CD14-positive monocyte (primary cell): ENCODE data around the gene LIN7B. TPM values are rescaled to one million over a fixed set of nuclear protein-coding genes. Genes with fewer than 3 reads are reported as not detected.

Experiments used
- DNase-seq, 3 donors: peaks; one replicate each; pipeline ENCODE4 v3.0.0-alpha.2; 2011 to 2022
- H2AFZ ChIP-seq: 2 replicates; pipeline ENCODE4 v1.6.0; 2012; ENCODE audit warnings: mild to moderate bottlenecking, low read depth, low read length, inconsistent platforms; ENCODE audit not compliant: insufficient read depth, poor library complexity, severe bottlenecking
- H3K27ac ChIP-seq, 2 donors: 1 replicate in 1 of 2; 2 replicates in 1 of 2; pipeline ENCODE4 v1.5.1; 2012 to 2013; ENCODE audit warnings: low read length in 2 of 2, control low read depth in 1 of 2, inconsistent platforms in 1 of 2, low read depth in 1 of 2, mild to moderate bottlenecking in 1 of 2
- H3K27me3 ChIP-seq, 2 donors: one replicate each; pipeline versions ENCODE4 v1.6.0 to v1.6.1; 2011 to 2013; ENCODE audit warnings: low read length in 2 of 2; ENCODE audit not compliant: control insufficient read depth in 2 of 2, insufficient read depth in 2 of 2
- H3K36me3 ChIP-seq, 2 donors: replicated peaks in 1 of 2; 1 replicate in 1 of 2; 2 replicates in 1 of 2; pipeline versions ENCODE4 v1.5.1 to v1.6.1; 2012 to 2013; ENCODE audit warnings: low read length in 2 of 2, control low read depth in 1 of 2, inconsistent platforms in 1 of 2, mild to moderate bottlenecking in 1 of 2; ENCODE audit not compliant: insufficient read depth in 2 of 2, control insufficient read depth in 1 of 2
- H3K4me1 ChIP-seq, 2 donors: 1 replicate in 1 of 2; 2 replicates in 1 of 2; pipeline versions ENCODE4 v1.5.1 to v1.6.1; 2012 to 2013; ENCODE audit warnings: low read length in 2 of 2, control low read depth in 1 of 2, inconsistent platforms in 1 of 2, mild to moderate bottlenecking in 1 of 2, moderate library complexity in 1 of 2; ENCODE audit not compliant: insufficient read depth in 2 of 2, control insufficient read depth in 1 of 2
- H3K4me2 ChIP-seq: replicated peaks from 2 replicates; pipeline ENCODE3; 2012; ENCODE audit warnings: low read length, moderate library complexity, mild to moderate bottlenecking; ENCODE audit not compliant: poor library complexity, severe bottlenecking; ENCODE audit errors: extremely low read depth
- H3K4me3 ChIP-seq, 3 experiments: fragments of 200-600 bp in 1 of 3; sonication (generic) in 1 of 3; replicated peaks in 1 of 3; 1 replicate in 2 of 3; 2 replicates in 1 of 3; pipeline ENCODE4 v1.5.1; 2011 to 2013; ENCODE audit warnings: low read length in 3 of 3, mild to moderate bottlenecking in 3 of 3, control low read depth in 2 of 3, low read depth in 2 of 3, inconsistent platforms in 1 of 3, moderate library complexity in 1 of 3
- H3K79me2 ChIP-seq: 2 replicates; pipeline ENCODE4 v1.6.0; 2012; ENCODE audit warnings: mild to moderate bottlenecking, control low read depth, inconsistent platforms, low read length, moderate library complexity; ENCODE audit not compliant: insufficient read depth
- H3K9ac ChIP-seq: 2 replicates; pipeline ENCODE4 v1.6.0; 2017; ENCODE audit warnings: low read length, mild to moderate bottlenecking; ENCODE audit not compliant: insufficient read depth, poor library complexity, severe bottlenecking
- H3K9me3 ChIP-seq, 2 donors: replicated peaks in 1 of 2; 1 replicate in 1 of 2; 2 replicates in 1 of 2; pipeline versions ENCODE4 v1.5.1 to v1.6.1; 2012 to 2013; ENCODE audit warnings: low read length in 2 of 2, control low read depth in 1 of 2; ENCODE audit not compliant: control insufficient read depth in 1 of 2, insufficient read depth in 1 of 2
- H4K20me1 ChIP-seq: 2 replicates; pipeline ENCODE4 v1.6.0; 2012; ENCODE audit warnings: mild to moderate bottlenecking, low read length, control low read depth, moderate library complexity; ENCODE audit not compliant: insufficient read depth
- H3K27ac Mint-ChIP-seq, 7 donors: one replicate each; pipeline ENCODE4 v1.8.0; 2020; ENCODE audit warnings: mild to moderate bottlenecking in 7 of 7, mixed read lengths in 7 of 7, moderate library complexity in 6 of 7, inconsistent platforms in 2 of 7
- H3K27me3 Mint-ChIP-seq, 3 donors: one replicate each; pipeline ENCODE4 v1.8.0; 2021 to 2022; ENCODE audit warnings: low read depth in 3 of 3, mild to moderate bottlenecking in 3 of 3, mixed read lengths in 3 of 3, moderate library complexity in 3 of 3, inconsistent platforms in 1 of 3
- H3K36me3 Mint-ChIP-seq, 2 donors: one replicate each; pipeline ENCODE4 v1.8.0; 2020; ENCODE audit warnings: mixed read lengths in 2 of 2, inconsistent platforms in 1 of 2, mild to moderate bottlenecking in 1 of 2
- H3K4me1 Mint-ChIP-seq: one replicate; pipeline ENCODE4 v1.8.0; 2020; ENCODE audit warnings: mild to moderate bottlenecking, mixed read lengths
- H3K4me3 Mint-ChIP-seq, 2 donors: one replicate each; pipeline ENCODE4 v1.8.0; 2020; ENCODE audit warnings: mild to moderate bottlenecking in 2 of 2, mixed read lengths in 2 of 2, moderate library complexity in 1 of 2
- H3K9me3 Mint-ChIP-seq, 7 donors: one replicate each; pipeline ENCODE4 v1.8.0; 2020 to 2022; ENCODE audit warnings: mixed read lengths in 7 of 7, mild to moderate bottlenecking in 6 of 7, moderate library complexity in 6 of 7, inconsistent platforms in 2 of 7
- WGBS: methylation state at CpG from one replicate; pipeline ENCODE4 v1.1.5; 2013; ENCODE audit warnings: missing lambda C conversion rate; ENCODE audit not compliant: insufficient coverage; 5-methylcytosine and 5-hydroxymethylcytosine counted together
- intact Hi-C, 2 donors: fragments of 100-400 bp; cut with micrococcal nuclease; formaldehyde crosslinking; loops; one replicate each; pipeline versions ENCODE4 v1.15.0 to v1.15.1; 2023
- polyA plus RNA-seq, 3 donors: library from polyadenylated mRNA; depleted of rRNA in 1 of 3; unstranded in 2 of 3; stranded (reverse) in 1 of 3; fragments of 300-500 nt in 2 of 3; fragments of >200 nt in 1 of 3; fragmentation: Illumina TruSeq in 2 of 3; gene quantifications; 1 replicate in 2 of 3; 2 replicates in 1 of 3; pipeline ENCODE4 v1.2.3, GENCODE V29; 2012 to 2021
- TF ChIP-seq, protein P1 (sequence below): fragments of 200-600 bp; IDR thresholded peaks from one replicate; pipeline ENCODE4 v1.8.0; 2022; ENCODE audit warnings: antibody characterized with exemption, mild to moderate bottlenecking

LIN7B gene
- polyA plus RNA-seq, 3 donors = 4.1 to 9.2 (median 4.2) TPM

GRCh38 chr19:49165111-49165750, 51.1 kb downstream of the LIN7B start:
- peaks cover 4 to 21% (median 10%) of the 10 kb centered on the region in 3 donors for H3K27me3 Mint-ChIP-seq
- H3K36me3 Mint-ChIP-seq = no peaks in the 10 kb centered on the region
- Histone ChIP-seq H3K9ac (no peak overlapping the region), H3K4me2 (no peak overlapping the region), H3K79me2 (no peaks in the 10 kb centered on the region), H3K27me3 (no peaks in the 10 kb centered on the region), H3K27ac (no peak overlapping the region), H3K9me3 (no peaks in the 10 kb centered on the region), H3K4me3 (no peak overlapping the region), H4K20me1 (no peaks in the 10 kb centered on the region), H2AFZ (no peak overlapping the region), H3K4me1 (no peaks in the 10 kb centered on the region), H3K36me3 (no peaks in the 10 kb centered on the region)
- DNase-seq = no peak
- intact Hi-C loops = no loop called here
- H3K4me1 Mint-ChIP-seq = no peaks in the 10 kb centered on the region
- no peaks in the 10 kb centered on the region for H3K9me3 Mint-ChIP-seq
- no peak overlapping the region for H3K27ac Mint-ChIP-seq
- no peak overlapping the region for H3K4me3 Mint-ChIP-seq
- TF ChIP-seq, protein P1, sequence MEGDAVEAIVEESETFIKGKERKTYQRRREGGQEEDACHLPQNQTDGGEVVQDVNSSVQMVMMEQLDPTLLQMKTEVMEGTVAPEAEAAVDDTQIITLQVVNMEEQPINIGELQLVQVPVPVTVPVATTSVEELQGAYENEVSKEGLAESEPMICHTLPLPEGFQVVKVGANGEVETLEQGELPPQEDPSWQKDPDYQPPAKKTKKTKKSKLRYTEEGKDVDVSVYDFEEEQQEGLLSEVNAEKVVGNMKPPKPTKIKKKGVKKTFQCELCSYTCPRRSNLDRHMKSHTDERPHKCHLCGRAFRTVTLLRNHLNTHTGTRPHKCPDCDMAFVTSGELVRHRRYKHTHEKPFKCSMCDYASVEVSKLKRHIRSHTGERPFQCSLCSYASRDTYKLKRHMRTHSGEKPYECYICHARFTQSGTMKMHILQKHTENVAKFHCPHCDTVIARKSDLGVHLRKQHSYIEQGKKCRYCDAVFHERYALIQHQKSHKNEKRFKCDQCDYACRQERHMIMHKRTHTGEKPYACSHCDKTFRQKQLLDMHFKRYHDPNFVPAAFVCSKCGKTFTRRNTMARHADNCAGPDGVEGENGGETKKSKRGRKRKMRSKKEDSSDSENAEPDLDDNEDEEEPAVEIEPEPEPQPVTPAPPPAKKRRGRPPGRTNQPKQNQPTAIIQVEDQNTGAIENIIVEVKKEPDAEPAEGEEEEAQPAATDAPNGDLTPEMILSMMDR = no peak
- 91% methylated on average over 22 of the region's 24 CpGs for WGBS

GRCh38 chr19:49165865-49166301, 51.7 kb downstream of the LIN7B start:
- intact Hi-C loops = no loop called here
- Histone ChIP-seq H3K4me3 (no peak overlapping the region), H3K27ac (no peak overlapping the region), H3K4me1 (no peaks in the 10 kb centered on the region), H3K4me2 (no peak overlapping the region), H3K27me3 (no peaks in the 10 kb centered on the region), H3K9ac (no peak overlapping the region), H3K79me2 (no peaks in the 10 kb centered on the region), H4K20me1 (no peaks in the 10 kb centered on the region), H3K9me3 (no peaks in the 10 kb centered on the region), H3K36me3 (no peaks in the 10 kb centered on the region), H2AFZ (no peak overlapping the region)
- peaks cover 4 to 18% (median 10%) of the 10 kb centered on the region in 3 donors for H3K27me3 Mint-ChIP-seq
- H3K27ac Mint-ChIP-seq = no peak overlapping the region
- no peaks in the 10 kb centered on the region for H3K9me3 Mint-ChIP-seq
- H3K36me3 Mint-ChIP-seq = no peaks in the 10 kb centered on the region
- no peak overlapping the region for H3K4me3 Mint-ChIP-seq
- 91% methylated on average over 30 of the region's 30 CpGs for WGBS
- no peaks in the 10 kb centered on the region for H3K4me1 Mint-ChIP-seq
- TF ChIP-seq, protein P1 = no peak
- no peak for DNase-seq
